ENCODE measurements around the gene HNRNPA2B1. TPM values are rescaled to one million over a fixed set of nuclear protein-coding genes. Genes with fewer than 3 reads are reported as not detected.
A peak's percentile ranks its signal among the peaks of the same experiment; 100 is the strongest.

The HNRNPA2B1 gene
- total and polyA plus RNA-seq, 8 donors: 84.7 to 464 (median 165) TPM

DNA sequence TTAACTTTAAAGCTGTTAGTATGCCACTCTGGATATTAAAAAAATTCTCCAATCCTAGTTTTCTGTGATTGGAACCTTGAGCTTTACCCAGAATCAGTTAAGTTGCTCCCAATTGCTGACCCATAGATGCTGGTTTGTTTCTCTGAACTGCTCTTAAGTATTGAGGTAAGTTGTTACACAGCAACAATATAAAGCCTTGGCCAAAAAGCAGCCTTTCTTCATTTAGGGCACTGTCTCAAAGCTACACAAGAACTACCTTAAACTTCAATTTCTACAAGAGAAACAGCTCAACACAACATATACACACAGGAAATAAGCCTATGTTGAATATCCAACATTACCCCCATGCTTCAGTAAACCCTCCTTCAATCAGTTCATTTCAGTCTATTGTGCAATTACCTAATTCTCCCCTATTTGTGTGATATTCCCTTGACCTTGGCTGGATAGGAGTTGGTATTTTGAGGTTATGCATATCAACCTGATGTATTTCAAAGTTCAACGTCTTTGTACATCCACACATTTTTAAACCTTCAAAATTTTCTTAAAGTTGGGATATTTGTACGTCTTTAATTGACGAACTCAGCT lies 11.5 kb downstream of the HNRNPA2B1 start:
- Histone ChIP-seq H3K36me3 (peaks cover 9 to 61% (median 41%) of the 10 kb centered on the region in 3 donors), H3K27ac (no peak overlapping the region), H3K9me3 (no peaks in the 10 kb centered on the region), H3K27me3 (no peaks in the 10 kb centered on the region), H3K4me3 (no peak overlapping the region), H3K4me1 (peaks cover 19 to 46% (median 38%) of the 10 kb centered on the region in 3 donors)
- TF ChIP-seq, protein P1, sequence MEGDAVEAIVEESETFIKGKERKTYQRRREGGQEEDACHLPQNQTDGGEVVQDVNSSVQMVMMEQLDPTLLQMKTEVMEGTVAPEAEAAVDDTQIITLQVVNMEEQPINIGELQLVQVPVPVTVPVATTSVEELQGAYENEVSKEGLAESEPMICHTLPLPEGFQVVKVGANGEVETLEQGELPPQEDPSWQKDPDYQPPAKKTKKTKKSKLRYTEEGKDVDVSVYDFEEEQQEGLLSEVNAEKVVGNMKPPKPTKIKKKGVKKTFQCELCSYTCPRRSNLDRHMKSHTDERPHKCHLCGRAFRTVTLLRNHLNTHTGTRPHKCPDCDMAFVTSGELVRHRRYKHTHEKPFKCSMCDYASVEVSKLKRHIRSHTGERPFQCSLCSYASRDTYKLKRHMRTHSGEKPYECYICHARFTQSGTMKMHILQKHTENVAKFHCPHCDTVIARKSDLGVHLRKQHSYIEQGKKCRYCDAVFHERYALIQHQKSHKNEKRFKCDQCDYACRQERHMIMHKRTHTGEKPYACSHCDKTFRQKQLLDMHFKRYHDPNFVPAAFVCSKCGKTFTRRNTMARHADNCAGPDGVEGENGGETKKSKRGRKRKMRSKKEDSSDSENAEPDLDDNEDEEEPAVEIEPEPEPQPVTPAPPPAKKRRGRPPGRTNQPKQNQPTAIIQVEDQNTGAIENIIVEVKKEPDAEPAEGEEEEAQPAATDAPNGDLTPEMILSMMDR (IDR thresholded peaks at IDR 0.05): no peak
- ATAC-seq (no peak), FAIRE-seq (no peak), DNase-seq (no peak)
- WGBS, 2 donors: 85 to 91% methylated on average over 3 of the region's 3 CpGs
- intact Hi-C loops (cut with DNase I): no loop called here

DNA sequence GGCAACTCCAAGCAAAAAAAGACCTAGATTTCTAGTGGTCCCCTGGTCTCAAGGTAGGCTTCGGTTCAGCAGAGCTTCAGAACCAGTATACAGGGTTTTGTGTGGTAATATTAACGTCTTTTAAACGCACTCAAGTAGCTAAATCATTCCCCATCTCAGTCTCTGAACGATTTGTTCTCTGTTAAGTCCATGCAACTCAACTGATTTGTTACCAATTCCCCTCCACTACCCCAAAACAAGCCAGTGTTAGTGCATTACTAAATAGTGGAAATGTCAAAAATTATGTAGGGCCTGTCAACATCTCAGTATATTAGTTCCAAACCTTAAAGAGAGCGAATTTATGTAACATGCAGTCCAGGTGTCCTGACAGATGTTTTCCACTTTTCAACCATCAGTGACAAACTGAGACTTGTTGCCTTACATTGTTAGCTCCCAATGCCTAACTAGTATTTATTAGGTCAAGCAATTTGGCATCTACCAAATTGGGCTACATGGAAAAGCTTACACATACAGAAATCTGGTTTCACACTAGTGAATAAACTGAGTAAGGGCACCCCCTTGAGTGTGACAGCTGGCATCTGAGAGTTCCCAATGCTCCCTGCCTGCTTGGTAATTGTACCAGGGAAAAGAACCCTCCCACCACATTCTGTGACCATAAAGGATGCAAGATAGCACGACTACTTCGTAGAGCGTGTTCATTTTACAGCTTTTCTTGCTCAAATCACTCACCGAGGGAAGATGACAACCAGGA lies 12.2 kb downstream of the HNRNPA2B1 start:
- peaks cover 9 to 54% (median 37%) of the 10 kb centered on the region in 3 donors for H3K36me3 ChIP-seq
- DNase-seq (no peak), ATAC-seq (peak in 1 of 4 donors; percentile 3), FAIRE-seq (no peak)
- H3K27ac ChIP-seq: no peak overlapping the region
- H3K9me3 ChIP-seq: no peaks in the 10 kb centered on the region
- H3K27me3 ChIP-seq: no peaks in the 10 kb centered on the region
- H3K4me1 ChIP-seq: peaks cover 16 to 40% (median 31%) of the 10 kb centered on the region in 3 donors
- TF ChIP-seq, protein P1 (IDR thresholded peaks at IDR 0.05): no peak
- intact Hi-C loops (cut with DNase I): no loop called here
- H3K4me3 ChIP-seq: no peak overlapping the region
- 85 to 90% methylated on average over 9 of the region's 9 CpGs for WGBS, 2 donors

DNA sequence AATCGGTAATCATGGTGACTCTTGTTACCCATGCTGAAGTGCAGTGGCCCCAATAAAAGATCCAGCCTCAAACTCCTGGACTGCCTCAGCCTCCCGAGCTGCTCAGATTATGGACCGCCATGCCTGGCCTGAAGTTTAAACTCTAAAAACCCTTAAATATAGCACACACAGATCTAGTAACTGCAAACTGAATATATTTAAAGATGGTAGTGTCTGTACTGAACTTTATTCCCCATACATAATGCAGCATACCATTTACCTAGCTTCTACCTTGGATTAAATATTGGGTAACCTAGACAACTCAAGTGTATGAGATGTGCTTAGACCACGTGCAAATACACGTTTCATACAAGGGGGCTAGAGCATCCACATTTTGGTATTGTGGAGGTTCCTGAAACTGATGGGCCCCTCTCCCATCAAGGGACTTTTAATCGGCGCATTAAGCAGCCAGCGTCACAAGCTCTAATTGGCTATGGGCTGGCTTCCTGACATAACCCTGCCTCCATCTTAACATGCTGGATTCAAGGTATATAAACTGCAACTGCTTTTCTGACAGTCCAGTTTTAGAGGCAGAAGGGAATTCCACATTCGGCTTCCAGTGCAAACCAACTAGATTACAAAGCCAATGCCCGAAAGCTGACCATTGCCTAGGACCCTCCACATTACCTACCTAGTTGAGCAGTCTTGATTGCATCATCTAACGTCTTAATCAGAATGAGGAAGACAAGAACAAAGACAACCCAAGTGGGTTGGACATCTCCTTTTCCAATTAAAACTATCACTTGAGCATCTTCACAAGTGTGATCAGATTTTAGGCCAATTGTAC lies 13.0 kb downstream of the HNRNPA2B1 start:
- Histone ChIP-seq H3K4me1 (peaks cover 8 to 32% (median 27%) of the 10 kb centered on the region in 3 donors), H3K27ac (no peak overlapping the region), H3K9me3 (no peaks in the 10 kb centered on the region), H3K36me3 (peaks cover 9 to 46% (median 29%) of the 10 kb centered on the region in 3 donors), H3K4me3 (no peak overlapping the region), H3K27me3 (no peaks in the 10 kb centered on the region)
- TF ChIP-seq, protein P1 (IDR thresholded peaks at IDR 0.05): no peak
- FAIRE-seq: no peak
- no peak for DNase-seq
- peak in 1 of 4 donors; percentile 1 for ATAC-seq
- intact Hi-C loops (cut with DNase I): no loop called here
- WGBS, 2 donors: 83 to 84% methylated on average over 11 of the region's 11 CpGs

DNA sequence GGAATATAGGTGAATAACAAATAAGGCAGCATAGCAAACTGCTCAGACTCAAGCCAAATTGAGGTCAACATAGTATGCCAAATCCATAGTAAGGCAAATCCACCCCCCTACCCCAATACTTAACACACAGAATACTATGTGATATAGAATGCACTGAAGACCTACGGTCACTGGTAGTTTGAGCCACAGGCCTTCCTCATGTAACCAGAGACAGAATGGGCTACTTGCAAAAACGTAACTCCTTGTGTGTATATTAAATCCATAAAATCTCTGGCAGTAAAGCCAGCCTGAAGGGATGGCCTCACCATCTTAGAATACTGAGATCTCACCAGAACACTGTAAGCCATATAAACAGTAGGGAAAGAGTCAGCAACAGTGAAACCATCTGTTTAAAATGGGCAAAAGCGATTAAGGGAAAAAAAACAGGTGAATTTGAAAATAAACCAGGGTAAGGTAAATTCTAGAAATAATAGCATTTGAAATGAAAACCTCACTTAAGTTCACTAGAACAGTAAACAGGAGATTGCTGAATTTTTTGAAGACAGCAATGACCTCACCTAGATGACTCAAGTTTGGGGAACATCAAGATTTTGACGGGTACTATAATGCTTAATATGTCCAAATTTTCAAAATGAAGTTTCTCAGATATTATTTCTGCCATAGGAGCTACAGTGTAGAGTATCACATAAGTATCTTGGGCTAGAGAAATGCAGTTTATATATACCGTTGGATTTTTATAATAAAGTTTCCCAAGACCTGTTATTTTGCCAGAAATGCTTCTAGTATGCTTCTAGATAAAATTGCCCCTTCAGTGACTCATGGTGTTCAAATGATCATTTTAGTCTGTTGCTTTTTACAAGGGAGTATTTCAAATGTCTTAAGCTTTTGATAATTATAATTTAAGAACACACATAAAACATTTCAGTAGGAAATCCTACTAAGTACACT lies 13.9 kb downstream of the HNRNPA2B1 start:
- Histone ChIP-seq H3K36me3 (peaks cover 9 to 37% (median 27%) of the 10 kb centered on the region in 3 donors), H3K27me3 (no peaks in the 10 kb centered on the region), H3K4me1 (peaks cover 8 to 27% (median 21%) of the 10 kb centered on the region in 3 donors), H3K27ac (no peak overlapping the region), H3K9me3 (no peaks in the 10 kb centered on the region), H3K4me3 (no peak overlapping the region)
- DNase-seq (no peak), ATAC-seq (no peak), FAIRE-seq (no peak)
- TF ChIP-seq, protein P1 (IDR thresholded peaks at IDR 0.05): no peak
- intact Hi-C loops (cut with DNase I): no loop called here
- 83 to 94% methylated on average over 5 of the region's 5 CpGs for WGBS, 2 donors

All from pancreas (tissue), 10 donors.